OCI-LY7 (cell line): ENCODE data around the gene MFRP. TPM values are rescaled to one million over a fixed set of nuclear protein-coding genes. Genes with fewer than 3 reads are reported as not detected.

Source experiments
- BruUV-seq: library from RNA; stranded (reverse); fragments of 400-500 nt; replicated peaks from 2 replicates; lab custom pipeline; 2021; lab: Mats Ljungman, UMichigan
- CTCF ChIA-PET: fragments of 300-600 bp; sonication (Branson Sonifier 250); formaldehyde crosslinking; loops from one replicate; lab custom pipeline; 2022; ENCODE audit warnings: antibody characterized with exemption; ENCODE audit not compliant: unreplicated experiment; lab: Charles Lee
- POLR2A ChIA-PET: fragments of 300-600 bp; sonication (Branson Sonifier 250); formaldehyde crosslinking; loops from one replicate; lab custom pipeline; 2022; ENCODE audit warnings: antibody characterized with exemption; lab: Charles Lee
- DNase-seq: peaks from one replicate; pipeline ENCODE4 v3.0.0-alpha.2; 2015; ENCODE audit warnings: low spot score
- H2AFZ ChIP-seq: fragments of 200-600 bp; sonication (generic), shearing (Covaris generic); 2 replicates; pipeline ENCODE4 v1.6.1; 2014; ENCODE audit warnings: mild to moderate bottlenecking, antibody characterized with exemption, low read length, moderate library complexity
- H3K27ac ChIP-seq: fragments of 200-600 bp; sonication (generic); 2 replicates; pipeline ENCODE4 v1.5.1; 2014; ENCODE audit warnings: mixed run types, low read depth, mild to moderate bottlenecking, moderate library complexity, low read length, inconsistent platforms; ENCODE audit not compliant: poor library complexity, severe bottlenecking
- H3K36me3 ChIP-seq: fragments of 200-600 bp; sonication (generic); 2 replicates; pipeline ENCODE4 v1.6.1; 2014; ENCODE audit warnings: mild to moderate bottlenecking, antibody characterized with exemption, low read length, moderate library complexity, mixed read lengths; ENCODE audit not compliant: insufficient read depth
- H3K4me1 ChIP-seq: fragments of 200-600 bp; sonication (generic); 2 replicates; pipeline ENCODE4 v1.5.1; 2014; ENCODE audit warnings: mild to moderate bottlenecking, low read length; ENCODE audit not compliant: insufficient read depth, poor library complexity, severe bottlenecking
- H3K4me2 ChIP-seq: fragments of 200-600 bp; sonication (generic); 2 replicates; pipeline ENCODE4 v1.6.1; 2014; ENCODE audit warnings: mild to moderate bottlenecking, low read length
- H3K4me3 ChIP-seq: fragments of 200-600 bp; sonication (generic); 2 replicates; pipeline ENCODE4 v1.5.1; 2014; ENCODE audit warnings: mild to moderate bottlenecking, low read depth, low read length; ENCODE audit not compliant: poor library complexity, severe bottlenecking
- H3K79me2 ChIP-seq: fragments of 200-600 bp; sonication (generic); 2 replicates; pipeline ENCODE4 v1.6.1; 2016; ENCODE audit warnings: low read depth, mild to moderate bottlenecking, low read length, moderate library complexity, mixed read lengths; ENCODE audit not compliant: insufficient read depth
- H3K9me2 ChIP-seq: fragments of 200-600 bp; sonication (generic); 2 replicates; pipeline ENCODE4 v1.6.1; 2016; ENCODE audit warnings: mild to moderate bottlenecking, low read length, mixed read lengths; ENCODE audit not compliant: insufficient read depth
- H3K9me3 ChIP-seq: fragments of 200-600 bp; sonication (generic); 2 replicates; pipeline ENCODE4 v1.6.1; 2014; ENCODE audit warnings: mild to moderate bottlenecking, mixed run types, low read length, mixed read lengths
- H4K20me1 ChIP-seq: fragments of 200-600 bp; sonication (generic); 2 replicates; pipeline ENCODE4 v1.6.1; 2014; ENCODE audit warnings: mild to moderate bottlenecking, antibody characterized with exemption, low read length, moderate library complexity, mixed read lengths; ENCODE audit not compliant: insufficient read depth
- CTCF ChIP-seq: fragments of 200-600 bp; sonication (generic); conservative IDR thresholded peaks from 2 replicates; pipeline ENCODE4 v1.5.1; 2014; ENCODE audit warnings: mild to moderate bottlenecking, antibody characterized with exemption, low read length, moderate library complexity, mixed read lengths
- EZH2phosphoT487 ChIP-seq: fragments of 200-600 bp; sonication (generic); IDR thresholded peaks from 2 replicates; pipeline ENCODE4 v1.6.1; 2018; ENCODE audit warnings: low read depth, borderline replicate concordance, mild to moderate bottlenecking, mixed run types, antibody characterized with exemption, low read length, moderate library complexity, mixed read lengths
- intact Hi-C: fragments of 100-400 bp; cut with micrococcal nuclease; formaldehyde crosslinking; loops from one replicate; pipeline ENCODE4 v1.10.0; 2022; ENCODE audit not compliant: unreplicated experiment
- microRNA-seq: library from miRNA; unstranded; fragments of <30 nt; microRNA quantifications from one replicate; pipeline ENCODE4 v1.2.0, GENCODE V29; 2022; ENCODE audit warnings: borderline replicate concordance
- small RNA-seq: library from RNA; depleted of rRNA; stranded (forward); fragments of <200 nt; gene quantifications from one replicate; pipeline ENCODE3, GENCODE V24; 2014
- total RNA-seq, 2 experiments: library from RNA; depleted of rRNA in 1 of 2; stranded (reverse); fragments of >200 nt in 1 of 2; shearing (Covaris generic) in 1 of 2; gene quantifications; 2 replicates each; pipeline ENCODE4 v1.2.3, GENCODE V29; 2014 to 2022

The MFRP gene
- total RNA-seq, 2 experiments from 2014 or later: not detected

- BruUV-seq: no TSS peak
- intact Hi-C loops: no loop called here
- no peaks in the 10 kb centered on the region for H4K20me1 ChIP-seq
- H3K9me2 ChIP-seq: no peaks in the 10 kb centered on the region
- peaks cover 6% of the 10 kb centered on the region; the same call in 1 of the 2 replicates for H3K9me3 ChIP-seq
- no peak for TF ChIP-seq CTCF
- TF ChIP-seq EZH2phosphoT487: no peak
- no peak overlapping the region for H2AFZ ChIP-seq
- H3K4me1 ChIP-seq: no peaks in the 10 kb centered on the region
- CTCF ChIA-PET: no interaction called here
- H3K27ac ChIP-seq: no peak overlapping the region
- H3K79me2 ChIP-seq: no peaks in the 10 kb centered on the region
- H3K4me2 ChIP-seq: no peak overlapping the region
- no peak overlapping the region for H3K4me3 ChIP-seq
- peaks cover 74% of the 10 kb centered on the region for H3K36me3 ChIP-seq
- no peak for DNase-seq
- POLR2A ChIA-PET: no interaction called here
These were observed 53.0 kb downstream of the MFRP start for GRCh38 chr11:119293461-119293860.

- Histone ChIP-seq H2AFZ (no peak overlapping the region), H3K36me3 (peaks cover 78% of the 10 kb centered on the region), H3K79me2 (no peaks in the 10 kb centered on the region), H3K27ac (no peak overlapping the region), H3K4me1 (no peaks in the 10 kb centered on the region), H3K4me3 (no peak overlapping the region), H4K20me1 (no peaks in the 10 kb centered on the region), H3K4me2 (no peak overlapping the region), H3K9me2 (no peaks in the 10 kb centered on the region), H3K9me3 (peaks cover 6% of the 10 kb centered on the region; the same call in 1 of the 2 replicates)
- ChIA-PET CTCF (no interaction called here), POLR2A (no interaction called here)
- no TSS peak for BruUV-seq
- intact Hi-C loops: no loop called here
- no peak for DNase-seq
- no peak for TF ChIP-seq CTCF
- TF ChIP-seq EZH2phosphoT487: no peak
These were observed 55.5 kb downstream of the MFRP start for GRCh38 chr11:119290894-119291497.

Small RNA genes within 50 kb of the gene (microRNA-seq; reads per million reads assigned to microRNA genes)
- not detected for gene MIR6756

Small RNA genes within 50 kb of the gene (small RNA-seq; reads per million reads assigned to genes)
- gene RF01225 (not detected), gene RNU6-262P (not detected)

Other genes starting within 250 kb of the MFRP start
- 31.7 and 35.8 TPM in 2 replicates for gene DPAGT1, start 244.9 kb downstream of the MFRP start, total RNA-seq (2014; rRNA removed; shearing (Covaris generic))
- gene DPAGT1, start 244.9 kb downstream of the MFRP start, total RNA-seq (2022): 72.4 and 83.4 TPM in 2 replicates
- gene C2CD2L, start 239.4 kb downstream of the MFRP start, total RNA-seq (2014; rRNA removed; shearing (Covaris generic)): 6.5 and 10.6 TPM in 2 replicates
- gene C2CD2L, start 239.4 kb downstream of the MFRP start, total RNA-seq (2022): 19.0 and 19.9 TPM in 2 replicates
- 18.2 and 27.7 TPM in 2 replicates for gene HINFP, start 225.1 kb downstream of the MFRP start, total RNA-seq (2014; rRNA removed; shearing (Covaris generic))
- 29.6 and 30.8 TPM in 2 replicates for gene HINFP, start 225.1 kb downstream of the MFRP start, total RNA-seq (2022)
- gene ABCG4, start 197.7 kb downstream of the MFRP start, total RNA-seq (2014; rRNA removed; shearing (Covaris generic)): not detected in 2 replicates
- gene ABCG4, start 197.7 kb downstream of the MFRP start, total RNA-seq (2022): not detected in 2 replicates
- 2.1 and 2.8 TPM in 2 replicates for gene NLRX1, start 178.0 kb downstream of the MFRP start, total RNA-seq (2014; rRNA removed; shearing (Covaris generic))
- 8.8 and 10.6 TPM in 2 replicates for gene NLRX1, start 178.0 kb downstream of the MFRP start, total RNA-seq (2022)
- gene NHERF4, start 161.2 kb downstream of the MFRP start, total RNA-seq (2014; rRNA removed; shearing (Covaris generic)): not detected in 2 replicates
- gene NHERF4, start 161.2 kb downstream of the MFRP start, total RNA-seq (2022): not detected in 2 replicates
- gene CBL, start 140.4 kb downstream of the MFRP start, total RNA-seq (2014; rRNA removed; shearing (Covaris generic)): 19.1 and 19.2 TPM in 2 replicates
- gene CBL, start 140.4 kb downstream of the MFRP start, total RNA-seq (2022): 58.9 and 59.1 TPM in 2 replicates
- gene MCAM, start 29.6 kb downstream of the MFRP start, total RNA-seq (2014; rRNA removed; shearing (Covaris generic)): 0.69 and 2.6 TPM in 2 replicates
- 1.3 and 3.2 TPM in 2 replicates for gene MCAM, start 29.6 kb downstream of the MFRP start, total RNA-seq (2022)
- 11.7 and 13.9 TPM in 2 replicates for gene RNF26, start 12.2 kb downstream of the MFRP start, total RNA-seq (2014; rRNA removed; shearing (Covaris generic))
- 52.5 and 56.2 TPM in 2 replicates for gene RNF26, start 12.2 kb downstream of the MFRP start, total RNA-seq (2022)
- not detected in 2 replicates for gene C1QTNF5, start 5.8 kb downstream of the MFRP start, total RNA-seq (2014; rRNA removed; shearing (Covaris generic))
- not detected in 2 replicates for gene C1QTNF5, start 5.8 kb downstream of the MFRP start, total RNA-seq (2022)
- gene USP2, start 35.0 kb upstream of the MFRP start, total RNA-seq (2014; rRNA removed; shearing (Covaris generic)): 4.3 and 10.6 TPM in 2 replicates
- gene USP2, start 35.0 kb upstream of the MFRP start, total RNA-seq (2022): 20.6 and 24.5 TPM in 2 replicates
- not detected in 2 replicates for gene THY1, start 76.5 kb upstream of the MFRP start, total RNA-seq (2014; rRNA removed; shearing (Covaris generic))
- not detected in 2 replicates for gene THY1, start 76.5 kb upstream of the MFRP start, total RNA-seq (2022)